ENCODE data around the gene C1GALT1. TPM values are rescaled to one million over a fixed set of nuclear protein-coding genes. Genes with fewer than 3 reads are reported as not detected.

Gene C1GALT1
- total RNA-seq, 2 experiments from 2014 or later, result 39.0 to 39.5 TPM

DNA sequence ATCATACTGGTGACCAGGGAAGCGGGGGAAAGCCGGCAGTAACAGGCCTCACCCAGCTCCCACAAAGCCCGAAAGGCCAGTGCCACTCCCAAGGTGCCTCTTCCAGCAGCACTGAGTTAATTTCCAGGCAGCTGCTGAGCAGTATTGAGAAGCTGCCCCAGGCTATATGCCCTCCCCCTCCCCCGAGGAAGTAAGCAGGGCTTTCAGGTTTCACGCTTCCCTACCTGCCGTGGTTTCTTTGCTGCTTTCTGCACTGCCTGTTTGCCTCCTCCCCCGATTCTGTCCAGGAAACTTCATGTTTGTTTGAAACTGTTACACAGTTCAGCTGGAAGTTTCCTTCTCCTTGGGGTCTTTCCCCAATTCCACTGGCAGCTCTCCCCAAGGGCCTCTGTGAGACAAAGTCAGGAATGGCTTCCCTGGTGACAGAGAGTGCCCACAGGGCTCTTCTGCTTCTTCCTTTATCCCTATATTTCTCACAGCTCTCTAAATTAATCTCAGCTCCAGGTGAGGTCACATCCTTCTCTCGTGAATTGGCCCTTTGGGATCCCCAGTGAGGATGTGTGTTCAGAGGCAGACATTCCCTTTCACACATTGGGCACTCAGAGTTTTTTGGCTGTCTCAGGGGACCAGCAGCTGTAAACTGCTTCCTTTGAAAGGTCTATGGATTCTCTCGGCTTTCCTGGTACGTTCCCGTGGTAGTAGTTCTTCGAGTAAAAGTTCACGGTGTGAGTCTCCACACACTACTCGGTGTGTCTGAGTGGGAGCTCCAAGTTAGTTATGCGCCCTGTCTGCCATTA is 19.4 kb downstream of the C1GALT1 start:
- ChIA-PET CTCF (interaction anchor here (0.7 to 1.4 kb wide), 3 partner anchors 10 to 52 kb away, joined by 3 to 4 read pairs (median 4); no protein-coding TSS in a partner anchor), POLR2A (interaction anchor here (2.3 kb wide), 1 partner anchor 20 kb away, joined by 6 read pairs; the partner anchor contains the start of gene C1GALT1)
- TF ChIP-seq, protein P1, sequence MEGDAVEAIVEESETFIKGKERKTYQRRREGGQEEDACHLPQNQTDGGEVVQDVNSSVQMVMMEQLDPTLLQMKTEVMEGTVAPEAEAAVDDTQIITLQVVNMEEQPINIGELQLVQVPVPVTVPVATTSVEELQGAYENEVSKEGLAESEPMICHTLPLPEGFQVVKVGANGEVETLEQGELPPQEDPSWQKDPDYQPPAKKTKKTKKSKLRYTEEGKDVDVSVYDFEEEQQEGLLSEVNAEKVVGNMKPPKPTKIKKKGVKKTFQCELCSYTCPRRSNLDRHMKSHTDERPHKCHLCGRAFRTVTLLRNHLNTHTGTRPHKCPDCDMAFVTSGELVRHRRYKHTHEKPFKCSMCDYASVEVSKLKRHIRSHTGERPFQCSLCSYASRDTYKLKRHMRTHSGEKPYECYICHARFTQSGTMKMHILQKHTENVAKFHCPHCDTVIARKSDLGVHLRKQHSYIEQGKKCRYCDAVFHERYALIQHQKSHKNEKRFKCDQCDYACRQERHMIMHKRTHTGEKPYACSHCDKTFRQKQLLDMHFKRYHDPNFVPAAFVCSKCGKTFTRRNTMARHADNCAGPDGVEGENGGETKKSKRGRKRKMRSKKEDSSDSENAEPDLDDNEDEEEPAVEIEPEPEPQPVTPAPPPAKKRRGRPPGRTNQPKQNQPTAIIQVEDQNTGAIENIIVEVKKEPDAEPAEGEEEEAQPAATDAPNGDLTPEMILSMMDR (IDR thresholded peaks at IDR 0.05), result no peak
- DNase-seq, result peak; percentile 56
- Mint-ChIP-seq H3K27ac (peak overlapping the region; percentile 76), H3K4me1 (ENCODE audit: low read depth) (peaks cover 75% of the 10 kb centered on the region), H3K4me3 (peak overlapping the region; percentile 31), H3K27me3 (no peaks in the 10 kb centered on the region), H3K9me3 (peaks cover 12% of the 10 kb centered on the region), H3K36me3 (ENCODE audit: low read depth) (peaks cover 29% of the 10 kb centered on the region)
- intact Hi-C loops (cut with micrococcal nuclease), result no loop called here
- peak; percentile 89 for ATAC-seq

DNA sequence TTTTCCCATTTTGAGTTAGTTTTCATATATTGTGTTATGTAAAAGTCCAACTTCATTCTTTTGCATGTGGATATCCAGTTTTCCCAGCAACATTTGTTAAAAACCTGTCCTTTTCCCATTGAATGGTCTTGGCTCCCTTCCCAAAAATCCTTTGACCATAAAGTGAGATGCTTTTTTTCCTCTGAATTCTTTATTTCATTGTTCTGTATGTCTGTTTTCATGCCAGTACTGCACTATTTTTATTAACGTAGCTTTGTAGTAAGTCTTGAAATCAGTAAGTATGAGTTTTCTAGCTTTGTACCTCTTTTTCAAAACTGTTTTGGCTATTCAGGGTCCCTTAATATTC is 20.0 kb downstream of the C1GALT1 start:
- intact Hi-C loops (cut with micrococcal nuclease), result no loop called here
- no peak for ATAC-seq
- Mint-ChIP-seq H3K4me1 (ENCODE audit: low read depth) (peaks cover 78% of the 10 kb centered on the region), H3K36me3 (ENCODE audit: low read depth) (peaks cover 32% of the 10 kb centered on the region), H3K27ac (no peak overlapping the region), H3K9me3 (peaks cover 15% of the 10 kb centered on the region), H3K4me3 (no peak overlapping the region), H3K27me3 (no peaks in the 10 kb centered on the region)
- CTCF ChIA-PET, result interaction anchor here (0.7 to 1.4 kb wide), 3 partner anchors 9 to 51 kb away, joined by 3 to 4 read pairs (median 4); no protein-coding TSS in a partner anchor
- POLR2A ChIA-PET, result interaction anchor here (2.3 kb wide), 1 partner anchor 21 kb away, joined by 6 read pairs; the partner anchor contains the start of gene C1GALT1
- TF ChIP-seq, protein P1 (IDR thresholded peaks at IDR 0.05), result no peak
- DNase-seq, result no peak

DNA sequence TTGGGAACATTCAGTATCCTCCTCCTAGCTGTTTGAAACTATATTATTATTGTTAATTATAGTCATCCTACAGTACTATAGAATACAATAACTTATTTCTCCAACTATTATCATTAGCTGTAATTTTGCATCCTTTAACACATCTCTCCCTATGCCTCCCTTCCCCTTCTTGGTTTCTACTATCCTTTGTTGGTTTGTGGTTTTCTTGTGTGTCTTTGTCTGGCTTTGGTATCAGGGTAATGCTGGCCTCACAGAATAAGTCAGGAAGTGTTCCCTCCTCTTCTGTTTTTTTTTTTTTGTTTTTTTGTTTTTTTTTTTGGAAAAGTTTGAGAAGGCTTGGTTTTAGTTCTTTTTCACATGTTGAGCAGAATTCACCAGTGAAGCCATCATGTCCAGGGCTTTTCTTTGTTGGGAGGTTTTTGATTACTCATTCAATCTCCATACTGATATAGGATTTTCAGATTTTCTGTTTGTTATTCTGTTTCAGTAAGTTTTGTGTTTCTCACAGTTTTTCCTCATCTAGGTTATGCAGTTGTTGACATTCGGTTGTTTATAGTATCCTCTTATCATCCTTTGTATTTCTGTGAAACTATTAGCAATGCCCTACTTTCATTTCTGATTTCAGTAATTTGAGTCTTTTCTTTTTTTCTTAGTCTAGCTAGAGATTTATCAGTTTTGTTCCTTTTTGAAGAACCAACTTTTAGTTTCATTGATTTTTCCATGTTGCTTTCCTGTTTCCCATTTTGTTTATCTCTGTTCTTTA is 21.6 kb downstream of the C1GALT1 start:
- CTCF ChIA-PET, result no interaction called here
- H3K4me3 Mint-ChIP-seq, result no peak overlapping the region
- intact Hi-C loops (cut with micrococcal nuclease), result no loop called here
- H3K27me3 Mint-ChIP-seq, result no peaks in the 10 kb centered on the region
- ATAC-seq, result no peak
- peaks cover 6% of the 10 kb centered on the region for H3K9me3 Mint-ChIP-seq
- H3K4me1 Mint-ChIP-seq (ENCODE audit: low read depth), result peaks cover 74% of the 10 kb centered on the region
- TF ChIP-seq, protein P1 (IDR thresholded peaks at IDR 0.05), result no peak
- peaks cover 25% of the 10 kb centered on the region for H3K36me3 Mint-ChIP-seq (ENCODE audit: low read depth)
- peak overlapping the region; percentile 75 for H3K27ac Mint-ChIP-seq
- POLR2A ChIA-PET, result no interaction called here
- no peak for DNase-seq

DNA sequence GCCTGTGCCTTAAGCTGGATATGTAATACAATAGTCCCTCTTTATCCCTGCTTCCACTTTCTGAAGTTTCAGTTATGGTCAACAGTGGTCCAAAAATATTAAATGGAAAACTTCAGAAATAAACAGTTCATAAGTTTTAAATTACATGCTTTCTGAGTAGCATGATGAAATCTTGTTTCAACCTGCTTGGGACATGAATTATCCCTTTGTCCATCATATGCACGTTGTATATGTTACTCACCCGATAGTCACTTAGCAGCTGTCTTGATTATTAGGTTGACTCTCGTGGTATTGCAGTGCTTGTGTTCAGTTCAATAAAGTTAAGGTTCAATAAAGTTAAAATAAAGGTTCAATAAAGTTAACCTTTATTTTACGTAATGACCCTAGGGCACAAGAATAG is 25.5 kb downstream of the C1GALT1 start:
- ChIA-PET CTCF (interaction anchor here (1.1 kb wide), 1 partner anchor 25 kb away, joined by 3 read pairs; no protein-coding TSS in a partner anchor), POLR2A (no interaction called here)
- TF ChIP-seq, protein P1 (IDR thresholded peaks at IDR 0.05), result no peak
- Mint-ChIP-seq H3K4me1 (ENCODE audit: low read depth) (peaks cover 58% of the 10 kb centered on the region), H3K27me3 (no peaks in the 10 kb centered on the region), H3K4me3 (no peak overlapping the region), H3K9me3 (peaks cover 3% of the 10 kb centered on the region), H3K36me3 (ENCODE audit: low read depth) (peaks cover 29% of the 10 kb centered on the region), H3K27ac (no peak overlapping the region)
- ATAC-seq (no peak), DNase-seq (no peak)
- intact Hi-C loops (cut with micrococcal nuclease), result no loop called here

Measured in activated CD8-positive, alpha-beta T cell treated with anti-CD3 and anti-CD28 coated beads for 36 hours (primary cell).